ENCODE measurements around the gene SEMA6C. TPM values are rescaled to one million over a fixed set of nuclear protein-coding genes. Genes with fewer than 3 reads are reported as not detected.
"Not testable (repeated sequence)": the region's sequence is repeated elsewhere in the genome, so short reads cannot be mapped to it uniquely, and the experiment has no call there.

Gene SEMA6C
- total and polyA plus RNA-seq, 5 donors from 2014 or later = 0.63 to 7.2 (median 0.76) TPM

- Histone ChIP-seq H3K36me3 (ENCODE audit: control insufficient read depth, insufficient read depth, low read length) (peaks cover 23% of the 10 kb centered on the region), H3K27ac (ENCODE audit: insufficient read depth, low read length, poor library complexity, severe bottlenecking) (no peak overlapping the region), H3K27me3 (ENCODE audit: control insufficient read depth, insufficient read depth, low read length) (no peaks in the 10 kb centered on the region), H3K9me3 (ENCODE audit: control insufficient read depth in 2 of 2, low read length in 2 of 2) (no peaks in the 10 kb centered on the region), H3K4me3 (ENCODE audit: low read depth, low read length) (no peak overlapping the region), H3K4me1 (ENCODE audit: control insufficient read depth, insufficient read depth, low read length, poor library complexity, severe bottlenecking) (no peaks in the 10 kb centered on the region)
- Mint-ChIP-seq H3K27me3 (no peaks in the 10 kb centered on the region), H3K9me3 (no peaks in the 10 kb centered on the region), H3K4me1 (no peaks in the 10 kb centered on the region), H3K4me3 (no peak overlapping the region), H3K27ac (no peak overlapping the region), H3K36me3 (peaks cover 15% of the 10 kb centered on the region)
- DNase-seq (no peak), ATAC-seq (ENCODE audit: low read depth in 2 of 2) (no peak)
These were observed 32.6 kb downstream of the SEMA6C start for GRCh38 chr1:151113877-151114276.

- Histone ChIP-seq H3K9me3 (ENCODE audit: control insufficient read depth in 2 of 2, low read length in 2 of 2) (no peaks in the 10 kb centered on the region), H3K4me1 (ENCODE audit: control insufficient read depth, insufficient read depth, low read length, poor library complexity, severe bottlenecking) (no peaks in the 10 kb centered on the region), H3K4me3 (ENCODE audit: low read depth, low read length) (no peak overlapping the region), H3K27me3 (ENCODE audit: control insufficient read depth, insufficient read depth, low read length) (no peaks in the 10 kb centered on the region), H3K27ac (ENCODE audit: insufficient read depth, low read length, poor library complexity, severe bottlenecking) (no peak overlapping the region), H3K36me3 (ENCODE audit: control insufficient read depth, insufficient read depth, low read length) (peaks cover 23% of the 10 kb centered on the region)
- no peak overlapping the region for H3K4me3 Mint-ChIP-seq
- ATAC-seq (ENCODE audit: low read depth in 2 of 2) (no peak), DNase-seq (no peak)
- peaks cover 0 to 5% (median 0%) of the 10 kb centered on the region in 4 donors for H3K4me1 Mint-ChIP-seq
- H3K36me3 Mint-ChIP-seq = peaks cover 25% of the 10 kb centered on the region
- H3K27ac Mint-ChIP-seq = no peak overlapping the region
- H3K27me3 Mint-ChIP-seq = no peaks in the 10 kb centered on the region
- no peaks in the 10 kb centered on the region for H3K9me3 Mint-ChIP-seq
These were observed 38.1 kb downstream of the SEMA6C start for GRCh38 chr1:151108331-151108730.

DNA sequence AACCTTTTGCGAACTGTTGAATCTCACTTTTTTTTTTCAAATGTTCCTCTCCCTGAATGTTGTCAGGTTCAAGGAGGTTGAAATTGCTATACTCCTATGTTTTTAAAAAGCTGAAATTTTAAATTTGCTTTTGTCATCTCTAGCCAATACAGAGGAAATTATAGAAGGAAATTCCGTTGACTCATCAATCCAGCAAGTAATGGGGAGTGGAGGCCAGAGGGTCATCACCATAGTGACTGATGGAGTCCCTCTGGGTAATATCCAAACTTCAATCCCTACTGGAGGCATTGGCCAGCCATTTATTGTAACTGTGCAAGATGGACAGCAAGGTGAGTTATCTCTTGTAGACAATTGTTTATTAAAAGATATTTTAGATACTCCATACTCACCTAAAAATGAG lies 39.5 kb downstream of the SEMA6C start:
- Mint-ChIP-seq H3K4me1 (peaks cover 0 to 5% (median 0%) of the 10 kb centered on the region in 4 donors), H3K27me3 (no peaks in the 10 kb centered on the region), H3K9me3 (no peaks in the 10 kb centered on the region), H3K27ac (no peak overlapping the region), H3K36me3 (peaks cover 25% of the 10 kb centered on the region), H3K4me3 (no peak overlapping the region)
- no peak for DNase-seq
- Histone ChIP-seq H3K27me3 (ENCODE audit: control insufficient read depth, insufficient read depth, low read length) (no peaks in the 10 kb centered on the region), H3K9me3 (ENCODE audit: control insufficient read depth in 2 of 2, low read length in 2 of 2) (no peaks in the 10 kb centered on the region), H3K27ac (ENCODE audit: insufficient read depth, low read length, poor library complexity, severe bottlenecking) (no peak overlapping the region), H3K4me3 (ENCODE audit: low read depth, low read length) (no peak overlapping the region), H3K36me3 (ENCODE audit: control insufficient read depth, insufficient read depth, low read length) (peaks cover 23% of the 10 kb centered on the region), H3K4me1 (ENCODE audit: control insufficient read depth, insufficient read depth, low read length, poor library complexity, severe bottlenecking) (no peaks in the 10 kb centered on the region)
- no peak for ATAC-seq (ENCODE audit: low read depth in 2 of 2)

GRCh38 chr1:151104630-151105029 lies 41.8 kb downstream of the SEMA6C start:
- Histone ChIP-seq H3K4me1 (ENCODE audit: control insufficient read depth, insufficient read depth, low read length, poor library complexity, severe bottlenecking) (no peaks in the 10 kb centered on the region), H3K4me3 (ENCODE audit: low read depth, low read length) (no peak overlapping the region), H3K27ac (ENCODE audit: insufficient read depth, low read length, poor library complexity, severe bottlenecking) (no peak overlapping the region), H3K36me3 (ENCODE audit: control insufficient read depth, insufficient read depth, low read length) (peaks cover 17% of the 10 kb centered on the region), H3K9me3 (ENCODE audit: control insufficient read depth in 2 of 2, low read length in 2 of 2) (no peaks in the 10 kb centered on the region), H3K27me3 (ENCODE audit: control insufficient read depth, insufficient read depth, low read length) (no peaks in the 10 kb centered on the region)
- H3K27ac Mint-ChIP-seq = no peak overlapping the region
- no peaks in the 10 kb centered on the region for H3K27me3 Mint-ChIP-seq
- H3K36me3 Mint-ChIP-seq = peaks cover 19% of the 10 kb centered on the region
- H3K4me3 Mint-ChIP-seq = no peak overlapping the region
- ATAC-seq (ENCODE audit: low read depth in 2 of 2) (no peak), DNase-seq (no peak)
- peaks cover 0 to 5% (median 0%) of the 10 kb centered on the region in 4 donors for H3K4me1 Mint-ChIP-seq
- no peaks in the 10 kb centered on the region for H3K9me3 Mint-ChIP-seq

- Mint-ChIP-seq H3K4me3 (no peak overlapping the region), H3K27me3 (no peaks in the 10 kb centered on the region), H3K27ac (no peak overlapping the region)
These were observed 48.3 kb downstream of the SEMA6C start for GRCh38 chr1:151098126-151098525.

GRCh38 chr1:151097426-151097825 lies 49.0 kb downstream of the SEMA6C start:
- not testable (repeated sequence) for H3K36me3 Mint-ChIP-seq; H3K4me3 ChIP-seq (ENCODE audit: low read depth, low read length); H3K4me3 Mint-ChIP-seq; H3K9me3 Mint-ChIP-seq; H3K27ac Mint-ChIP-seq; ATAC-seq (ENCODE audit: low read depth in 2 of 2); DNase-seq; H3K36me3 ChIP-seq (ENCODE audit: control insufficient read depth, insufficient read depth, low read length); H3K27me3 ChIP-seq (ENCODE audit: control insufficient read depth, insufficient read depth, low read length); H3K9me3 ChIP-seq (ENCODE audit: control insufficient read depth in 2 of 2, low read length in 2 of 2); H3K27me3 Mint-ChIP-seq; H3K4me1 Mint-ChIP-seq; H3K27ac ChIP-seq (ENCODE audit: insufficient read depth, low read length, poor library complexity, severe bottlenecking); H3K4me1 ChIP-seq (ENCODE audit: control insufficient read depth, insufficient read depth, low read length, poor library complexity, severe bottlenecking)

More at GRCh38 chr1:151098126-151098525, 48.3 kb downstream of the SEMA6C start:
- Mint-ChIP-seq H3K36me3 (peaks cover 5% of the 10 kb centered on the region), H3K9me3 (no peaks in the 10 kb centered on the region), H3K4me1 (no peaks in the 10 kb centered on the region)
- ATAC-seq (ENCODE audit: low read depth in 2 of 2) = no peak
- DNase-seq = no peak
- Histone ChIP-seq H3K9me3 (ENCODE audit: control insufficient read depth in 2 of 2, low read length in 2 of 2) (no peaks in the 10 kb centered on the region), H3K4me1 (ENCODE audit: control insufficient read depth, insufficient read depth, low read length, poor library complexity, severe bottlenecking) (no peaks in the 10 kb centered on the region), H3K27ac (ENCODE audit: insufficient read depth, low read length, poor library complexity, severe bottlenecking) (no peak overlapping the region), H3K36me3 (ENCODE audit: control insufficient read depth, insufficient read depth, low read length) (peaks cover 7% of the 10 kb centered on the region), H3K27me3 (ENCODE audit: control insufficient read depth, insufficient read depth, low read length) (no peaks in the 10 kb centered on the region), H3K4me3 (ENCODE audit: low read depth, low read length) (no peak overlapping the region)

GRCh38 chr1:151085953-151086559 lies 60.4 kb downstream of the SEMA6C start:
- no peak overlapping the region for H3K4me3 ChIP-seq (ENCODE audit: low read depth, low read length)
- no peaks in the 10 kb centered on the region for H3K9me3 ChIP-seq (ENCODE audit: control insufficient read depth in 2 of 2, low read length in 2 of 2)
- ATAC-seq (ENCODE audit: low read depth in 2 of 2) (no peak), DNase-seq (no peak)
- no peaks in the 10 kb centered on the region for H3K4me1 ChIP-seq (ENCODE audit: control insufficient read depth, insufficient read depth, low read length, poor library complexity, severe bottlenecking)
- Mint-ChIP-seq H3K36me3 (peaks cover 6% of the 10 kb centered on the region), H3K27me3 (no peaks in the 10 kb centered on the region), H3K9me3 (no peaks in the 10 kb centered on the region), H3K4me3 (no peak overlapping the region), H3K4me1 (peaks cover 0 to 3% (median 0%) of the 10 kb centered on the region in 4 donors), H3K27ac (peak overlapping the region in 1 of 3 donors; percentile 52)
- no peaks in the 10 kb centered on the region for H3K27me3 ChIP-seq (ENCODE audit: control insufficient read depth, insufficient read depth, low read length)
- H3K36me3 ChIP-seq (ENCODE audit: control insufficient read depth, insufficient read depth, low read length) = no peaks in the 10 kb centered on the region
- no peak overlapping the region for H3K27ac ChIP-seq (ENCODE audit: insufficient read depth, low read length, poor library complexity, severe bottlenecking)

Data from CD4-positive, CD25-positive, alpha-beta regulatory T cell (primary cell).